SK-N-SH (cell line): Measurements from ENCODE around the gene SPATA21. TPM values are rescaled to one million over a fixed set of nuclear protein-coding genes. Genes with fewer than 3 reads are reported as not detected.

Source experiments
- CTCF ChIA-PET: fragments of 300-600, 350-600 bp; formaldehyde crosslinking; extraction: SDS; loops from one replicate; lab custom pipeline; 2021; lab: Yijun Ruan, JAX
- POLR2A ChIA-PET: fragments of 350-600 bp; sonication (Branson Sonifier 250); formaldehyde crosslinking; extraction: SDS; loops from one replicate; lab custom pipeline; 2020; ENCODE audit warnings: antibody characterized with exemption, inconsistent platforms; lab: Yijun Ruan, JAX
- DNase-seq: peaks from one replicate; pipeline ENCODE4 v3.0.0; 2012
- H2AFZ ChIP-seq: fragments of 200-600 bp; sonication (generic); 2 replicates; pipeline ENCODE4 v1.8.1; 2016; ENCODE audit warnings: antibody characterized with exemption, mild to moderate bottlenecking, low read depth
- H3F3A ChIP-seq: fragments of 200-600 bp; sonication (generic); replicated peaks from 2 replicates; pipeline ENCODE3; 2016; ENCODE audit warnings: antibody characterized with exemption, mild to moderate bottlenecking; ENCODE audit not compliant: insufficient read depth
- H3K27ac ChIP-seq, 2 experiments: fragments of 200-500 bp in 1 of 2; fragments of 200-600 bp in 1 of 2; sonication (Bioruptor generic) in 1 of 2; sonication (generic), shearing (Covaris generic) in 1 of 2; 2 replicates each; pipeline versions ENCODE4 v1.5.1 to v1.6.1; 2014 to 2016; ENCODE audit warnings: low read depth in 2 of 2, inconsistent platforms in 1 of 2, low read length in 1 of 2, mild to moderate bottlenecking in 1 of 2, mixed read lengths in 1 of 2
- H3K27me3 ChIP-seq: fragments of 200-600 bp; sonication (generic), shearing (Covaris generic); 2 replicates; pipeline ENCODE4 v1.6.1; 2016; ENCODE audit warnings: mixed run types; ENCODE audit not compliant: insufficient read depth
- H3K36me3 ChIP-seq, 2 experiments: fragments of 200-500 bp in 1 of 2; fragments of 200-600 bp in 1 of 2; sonication (Bioruptor generic) in 1 of 2; sonication (generic) in 1 of 2; replicated peaks in 1 of 2; 2 replicates each; pipeline versions ENCODE3 to v1.5.1; 2014 to 2016; ENCODE audit warnings: low read length in 1 of 2, mild to moderate bottlenecking in 1 of 2; ENCODE audit not compliant: insufficient read depth in 2 of 2, control insufficient read depth in 1 of 2
- H3K4me1 ChIP-seq, 2 experiments: fragments of 200-500 bp in 1 of 2; fragments of 200-600 bp in 1 of 2; sonication (Bioruptor generic) in 1 of 2; sonication (generic), shearing (Covaris generic) in 1 of 2; 2 replicates each; pipeline versions ENCODE4 v1.5.1 to v1.6.1; 2014 to 2016; ENCODE audit warnings: low read depth in 1 of 2, low read length in 1 of 2, mixed run types in 1 of 2; ENCODE audit not compliant: insufficient read depth in 2 of 2, control insufficient read depth in 1 of 2
- H3K4me2 ChIP-seq: fragments of 200-600 bp; sonication (generic), shearing (Covaris generic); 2 replicates; pipeline ENCODE4 v1.6.1; 2017; ENCODE audit warnings: mixed run types
- H3K4me3 ChIP-seq, 2 experiments: fragments of 200-500 bp in 1 of 2; fragments of 200-600 bp in 1 of 2; sonication (Bioruptor generic) in 1 of 2; sonication (generic), shearing (Covaris generic) in 1 of 2; 2 replicates each; pipeline versions ENCODE4 v1.5.1 to v1.8.1; 2014 to 2016; ENCODE audit warnings: low read depth in 2 of 2, inconsistent platforms in 1 of 2, low read length in 1 of 2, mild to moderate bottlenecking in 1 of 2, mixed read lengths in 1 of 2, moderate library complexity in 1 of 2
- H3K79me2 ChIP-seq: fragments of 200-600 bp; sonication (generic); 2 replicates; pipeline ENCODE4 v1.8.1; 2017; ENCODE audit warnings: mild to moderate bottlenecking; ENCODE audit not compliant: insufficient read depth
- H3K9ac ChIP-seq: fragments of 200-600 bp; sonication (generic); 2 replicates; pipeline ENCODE4 v1.6.1; 2017; ENCODE audit warnings: mixed run types
- H3K9me2 ChIP-seq: fragments of 200-600 bp; sonication (generic); 2 replicates; pipeline ENCODE4 v1.6.1; 2017; ENCODE audit warnings: mixed run types
- H3K9me3 ChIP-seq: fragments of 200-600 bp; sonication (generic); 2 replicates; pipeline ENCODE4 v1.6.1; 2017; ENCODE audit warnings: mixed run types, mild to moderate bottlenecking, moderate library complexity
- H4K20me1 ChIP-seq: fragments of 200-600 bp; sonication (generic); 2 replicates; pipeline ENCODE4 v1.6.1; 2017; ENCODE audit warnings: mild to moderate bottlenecking, mixed run types; ENCODE audit not compliant: insufficient read depth
- CTCF ChIP-seq: fragments of 200-600 bp; sonication (generic); IDR thresholded peaks from 2 replicates; pipeline ENCODE4 v1.6.1; 2017; ENCODE audit warnings: antibody characterized with exemption, mild to moderate bottlenecking, moderate library complexity
- ELF1 ChIP-seq: IDR thresholded peaks from 2 replicates; pipeline ENCODE4 v1.4.0; 2012
- EZH2phosphoT487 ChIP-seq: fragments of 200-600 bp; sonication (generic); IDR thresholded peaks from 2 replicates; pipeline ENCODE4 v1.6.1; 2017; ENCODE audit warnings: low read depth, mixed run types, mild to moderate bottlenecking, antibody characterized with exemption, moderate library complexity, borderline replicate concordance
- FOXM1 ChIP-seq: IDR thresholded peaks from 2 replicates; pipeline ENCODE4 v1.4.0; 2012; ENCODE audit warnings: low read depth, mild to moderate bottlenecking
- GATA2 ChIP-seq: sonication (generic); formaldehyde crosslinking; IDR thresholded peaks from 2 replicates; pipeline ENCODE4 v1.5.0; 2020; ENCODE audit warnings: mild to moderate bottlenecking, missing genetic modification reagents
- IRF3 ChIP-seq: fragments of 150-350 bp; IDR thresholded peaks from 2 replicates; pipeline ENCODE4 v1.6.1; 2016; ENCODE audit warnings: mild to moderate bottlenecking, low read depth, low read length
- MEF2A ChIP-seq: IDR thresholded peaks from 2 replicates; pipeline ENCODE4 v1.4.0; 2012; ENCODE audit warnings: low read depth, borderline replicate concordance
- MXI1 ChIP-seq: IDR thresholded peaks from 2 replicates; pipeline ENCODE4 v1.6.1; 2012; ENCODE audit warnings: mild to moderate bottlenecking, low read depth, low read length, improper control_type of control experiment
- NRF1 ChIP-seq: IDR thresholded peaks from 2 replicates; pipeline ENCODE4 v1.6.1; 2012; ENCODE audit warnings: low read depth, mild to moderate bottlenecking, low read length
- RAD21 ChIP-seq: IDR thresholded peaks from 2 replicates; pipeline ENCODE4 v1.6.1; 2012; ENCODE audit warnings: mild to moderate bottlenecking, low read length
- RFX5 ChIP-seq: IDR thresholded peaks from 2 replicates; pipeline ENCODE4 v1.6.1; 2012; ENCODE audit warnings: mild to moderate bottlenecking, improper control_type of control experiment, low read length
- RXRA ChIP-seq: IDR thresholded peaks from 2 replicates; pipeline ENCODE4 v1.4.0; 2012; ENCODE audit warnings: low read depth, mild to moderate bottlenecking, borderline replicate concordance
- SMC3 ChIP-seq: IDR thresholded peaks from 2 replicates; pipeline ENCODE4 v1.6.1; 2012; ENCODE audit warnings: low read depth, low read length, improper control_type of control experiment
- TAF1 ChIP-seq: IDR thresholded peaks from 2 replicates; pipeline ENCODE4 v1.6.1; 2012; ENCODE audit warnings: low read depth, mild to moderate bottlenecking, low read length, moderate library complexity, borderline replicate concordance
- TCF12 ChIP-seq: IDR thresholded peaks from 2 replicates; pipeline ENCODE4 v1.4.0; 2012
- TEAD4 ChIP-seq: IDR thresholded peaks from 2 replicates; pipeline ENCODE4 v1.4.0; 2012; ENCODE audit warnings: mild to moderate bottlenecking, borderline replicate concordance; ENCODE audit not compliant: insufficient read depth
- USF1 ChIP-seq: IDR thresholded peaks from 2 replicates; pipeline ENCODE4 v1.4.0; 2012; ENCODE audit warnings: low read depth, borderline replicate concordance
- USF2 ChIP-seq: fragments of 150-350 bp; IDR thresholded peaks from 2 replicates; pipeline ENCODE4 v1.6.1; 2017; ENCODE audit warnings: antibody characterized with exemption, low read length, low read depth, borderline replicate concordance
- YY1 ChIP-seq: IDR thresholded peaks from 2 replicates; pipeline ENCODE4 v1.4.0; 2012; ENCODE audit warnings: low read depth, mild to moderate bottlenecking
- ZBTB33 ChIP-seq: IDR thresholded peaks from 2 replicates; pipeline ENCODE4 v1.4.0; 2012; ENCODE audit warnings: low read depth, borderline replicate concordance
- WGBS: methylation state at CpG from one replicate; pipeline ENCODE4 v1.1.6; 2017; ENCODE audit warnings: low lambda C conversion rate; 5-methylcytosine and 5-hydroxymethylcytosine counted together
- polyA plus RNA-seq, 3 experiments: library from polyadenylated mRNA; depleted of rRNA; stranded (reverse); fragments of >200 nt; gene quantifications; 2 replicates each; pipeline ENCODE4 v1.2.3, GENCODE V29; 2012

SPATA21 gene
- polyA plus RNA-seq, 1 of the 3 experiments (the other 2 are of a cell fraction) = 0.10 TPM

- H3K9me3 ChIP-seq = no peaks in the 10 kb centered on the region
- CTCF ChIA-PET = interaction anchor here (1.1 to 1.9 kb wide), 2 partner anchors 19 to 23 kb away, joined by 3 to 10 read pairs; partner anchors contain the start of gene NECAP2
- POLR2A ChIA-PET = no interaction called here
Observed at GRCh38 chr1:16459352-16459925, 22.2 kb upstream of the SPATA21 start.

More at GRCh38 chr1:16459352-16459925, 22.2 kb upstream of the SPATA21 start:
- Histone ChIP-seq H3K4me1 (no peaks in the 10 kb centered on the region), H3K79me2 (no peaks in the 10 kb centered on the region), H3K4me2 (no peak overlapping the region), H3K27ac (no peak overlapping the region), H3K9me2 (no peaks in the 10 kb centered on the region), H3K36me3 (peaks cover 46 to 53% of the 10 kb centered on the region in 2 experiments), H4K20me1 (no peaks in the 10 kb centered on the region), H3K27me3 (no peaks in the 10 kb centered on the region), H2AFZ (no peak overlapping the region), H3K4me3 (no peak overlapping the region), H3K9ac (no peak overlapping the region), H3F3A (peaks cover 5% of the 10 kb centered on the region)
- no peak for DNase-seq
- 89% methylated on average over 6 of the region's 6 CpGs for WGBS
- TF ChIP-seq FOXM1 (no peak), RAD21 (no peak), ZBTB33 (no peak), CTCF (no peak), MEF2A (no peak), USF1 (no peak), NRF1 (no peak), IRF3 (no peak), USF2 (no peak), MXI1 (no peak), TEAD4 (no peak), TCF12 (no peak), ELF1 (no peak), RFX5 (no peak), EZH2phosphoT487 (no peak), RXRA (no peak), SMC3 (no peak), YY1 (no peak), TAF1 (no peak), GATA2 (CRISPR knock-in tag) (no peak)
